ENCODE measurements around the gene SRPRB.

DNA sequence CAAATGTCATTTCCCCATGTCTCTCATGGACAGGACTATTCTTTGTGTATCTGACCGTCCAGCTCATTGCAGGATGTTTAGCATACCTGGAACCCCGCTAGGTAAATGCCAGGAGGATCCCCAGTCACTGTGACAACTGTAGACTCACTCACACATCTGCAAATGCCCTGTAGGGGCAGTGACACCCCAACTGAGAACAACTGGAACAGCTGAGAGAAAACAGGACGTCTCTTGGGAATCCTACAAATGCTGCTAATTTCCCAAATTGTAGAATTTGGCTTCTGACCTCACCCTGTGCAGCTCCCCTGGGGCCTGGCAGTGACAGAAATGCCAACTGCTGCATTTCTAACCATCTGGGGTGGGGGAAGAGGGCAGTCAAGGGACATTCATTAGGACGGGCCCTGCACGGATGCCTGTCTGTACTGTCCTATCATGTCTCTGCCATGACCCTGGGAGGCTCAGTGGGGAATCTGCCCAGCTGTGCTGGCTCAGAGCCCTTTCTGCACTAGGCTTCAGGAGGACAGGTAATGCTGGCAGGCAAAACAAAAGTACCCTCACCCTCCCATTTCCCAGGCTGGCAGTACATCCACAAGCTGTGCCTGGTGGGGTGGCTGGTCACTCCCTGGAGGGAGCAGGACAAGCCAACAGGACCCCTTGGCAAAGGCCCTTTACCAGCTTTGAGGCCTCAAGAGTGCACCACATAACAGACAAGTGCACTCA, 59.7 kb downstream of the SRPRB start:
- no peak for TF ChIP-seq ZNF384 (IDR thresholded peaks at IDR 0.05)
- TF ChIP-seq LEF1 (IDR thresholded peaks at IDR 0.05; ENCODE audit: borderline replicate concordance), result no peak
- no peak for TF ChIP-seq FOXA1 (IDR thresholded peaks at IDR 0.05)
